ENCODE measurements around the gene MRFAP1L1. TPM values are rescaled to one million over a fixed set of nuclear protein-coding genes. Genes with fewer than 3 reads are reported as not detected.
"Not testable (repeated sequence)": the region's sequence is repeated elsewhere in the genome, so short reads cannot be mapped to it uniquely, and the experiment has no call there.

Gene MRFAP1L1
- total RNA-seq, 4 donors from 2014 or later = 51.6 to 76.6 (median 59.6) TPM

DNA sequence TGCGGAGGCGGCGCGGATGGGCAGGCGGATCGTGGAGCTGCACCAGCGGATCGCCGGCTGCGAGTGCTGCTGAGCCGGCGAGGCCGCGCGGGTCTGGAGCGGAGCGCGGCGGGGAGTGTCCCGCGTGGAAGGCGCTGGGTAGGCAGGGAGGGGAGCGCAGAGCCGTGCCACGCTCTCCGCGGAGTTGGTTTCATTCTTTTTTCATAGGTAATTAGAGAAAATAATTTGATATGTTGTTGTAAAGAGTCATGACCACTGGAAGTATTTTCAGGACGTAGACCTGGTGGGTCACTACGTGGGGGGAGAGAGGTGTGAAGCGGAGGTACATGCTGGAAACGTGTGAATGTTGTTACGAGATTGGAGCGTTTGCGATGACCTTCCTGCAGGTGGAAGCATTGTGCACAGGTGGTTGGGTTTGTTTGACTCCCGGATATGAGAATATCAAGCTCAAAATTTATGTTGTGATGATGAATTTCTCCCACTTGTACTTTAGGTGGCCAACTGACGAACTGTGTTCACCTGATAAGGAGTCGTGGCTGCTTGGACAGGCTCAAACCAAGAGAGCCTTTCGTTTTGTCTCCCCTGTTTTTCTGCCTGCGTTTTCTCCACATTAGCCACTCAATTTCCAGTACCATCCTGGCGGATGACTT lies 35.0 kb downstream of the MRFAP1L1 start:
- TF ChIP-seq, protein P1, sequence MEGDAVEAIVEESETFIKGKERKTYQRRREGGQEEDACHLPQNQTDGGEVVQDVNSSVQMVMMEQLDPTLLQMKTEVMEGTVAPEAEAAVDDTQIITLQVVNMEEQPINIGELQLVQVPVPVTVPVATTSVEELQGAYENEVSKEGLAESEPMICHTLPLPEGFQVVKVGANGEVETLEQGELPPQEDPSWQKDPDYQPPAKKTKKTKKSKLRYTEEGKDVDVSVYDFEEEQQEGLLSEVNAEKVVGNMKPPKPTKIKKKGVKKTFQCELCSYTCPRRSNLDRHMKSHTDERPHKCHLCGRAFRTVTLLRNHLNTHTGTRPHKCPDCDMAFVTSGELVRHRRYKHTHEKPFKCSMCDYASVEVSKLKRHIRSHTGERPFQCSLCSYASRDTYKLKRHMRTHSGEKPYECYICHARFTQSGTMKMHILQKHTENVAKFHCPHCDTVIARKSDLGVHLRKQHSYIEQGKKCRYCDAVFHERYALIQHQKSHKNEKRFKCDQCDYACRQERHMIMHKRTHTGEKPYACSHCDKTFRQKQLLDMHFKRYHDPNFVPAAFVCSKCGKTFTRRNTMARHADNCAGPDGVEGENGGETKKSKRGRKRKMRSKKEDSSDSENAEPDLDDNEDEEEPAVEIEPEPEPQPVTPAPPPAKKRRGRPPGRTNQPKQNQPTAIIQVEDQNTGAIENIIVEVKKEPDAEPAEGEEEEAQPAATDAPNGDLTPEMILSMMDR (IDR thresholded peaks at IDR 0.05) = peak in 1 of 5 experiments; percentile 26
- TF ChIP-seq POLR2A (IDR thresholded peaks at IDR 0.05) (no peak), EP300 (IDR thresholded peaks at IDR 0.05) (no peak)
- Histone ChIP-seq H3K27me3 (no peaks in the 10 kb centered on the region), H3K27ac (peak overlapping the region; percentile 35 to 89 (median 80)), H3K36me3 (peaks cover 0 to 36% (median 0%) of the 10 kb centered on the region in 3 donors), H3K9me3 (no peaks in the 10 kb centered on the region), H3K4me3 (peak overlapping the region; percentile 62 to 84 (median 80)), H3K4me1 (peaks cover 0 to 34% (median 24%) of the 10 kb centered on the region in 4 donors)
- DNase-seq (ENCODE audit: low spot score in 2 of 2) = no peak
- 6 to 7% methylated on average over 34 to 39 of the region's 40 CpGs for WGBS, 2 donors

- Histone ChIP-seq H3K9me3 (no peaks in the 10 kb centered on the region), H3K27ac (peak overlapping the region; percentile 35 to 89 (median 80)), H3K36me3 (peaks cover 0 to 38% (median 0%) of the 10 kb centered on the region in 3 donors), H3K27me3 (no peaks in the 10 kb centered on the region), H3K4me1 (peaks cover 0 to 34% (median 24%) of the 10 kb centered on the region in 4 donors), H3K4me3 (peak overlapping the region; percentile 62 to 84 (median 80))
- TF ChIP-seq EP300 (IDR thresholded peaks at IDR 0.05) (peak; percentile 63 to 93), POLR2A (IDR thresholded peaks at IDR 0.05) (peak; percentile 39 to 70)
- TF ChIP-seq, protein P1 (IDR thresholded peaks at IDR 0.05) = peak in 3 of 5 experiments; percentile 5 to 44 (median 6)
- DNase-seq (ENCODE audit: low spot score in 2 of 2) = peak; percentile 81 to 87
- WGBS, 2 donors = 1 to 4% methylated on average over 10 to 51 of the region's 89 CpGs
These were observed 35.8 kb downstream of the MRFAP1L1 start for GRCh38 chr4:6673660-6674499.

- TF ChIP-seq, protein P1 (IDR thresholded peaks at IDR 0.05) = peak in 1 of 5 experiments; percentile 5
- 30 to 42% methylated on average over 14 of the region's 14 CpGs for WGBS, 2 donors
These were observed 36.4 kb downstream of the MRFAP1L1 start for GRCh38 chr4:6673191-6673659.

DNA sequence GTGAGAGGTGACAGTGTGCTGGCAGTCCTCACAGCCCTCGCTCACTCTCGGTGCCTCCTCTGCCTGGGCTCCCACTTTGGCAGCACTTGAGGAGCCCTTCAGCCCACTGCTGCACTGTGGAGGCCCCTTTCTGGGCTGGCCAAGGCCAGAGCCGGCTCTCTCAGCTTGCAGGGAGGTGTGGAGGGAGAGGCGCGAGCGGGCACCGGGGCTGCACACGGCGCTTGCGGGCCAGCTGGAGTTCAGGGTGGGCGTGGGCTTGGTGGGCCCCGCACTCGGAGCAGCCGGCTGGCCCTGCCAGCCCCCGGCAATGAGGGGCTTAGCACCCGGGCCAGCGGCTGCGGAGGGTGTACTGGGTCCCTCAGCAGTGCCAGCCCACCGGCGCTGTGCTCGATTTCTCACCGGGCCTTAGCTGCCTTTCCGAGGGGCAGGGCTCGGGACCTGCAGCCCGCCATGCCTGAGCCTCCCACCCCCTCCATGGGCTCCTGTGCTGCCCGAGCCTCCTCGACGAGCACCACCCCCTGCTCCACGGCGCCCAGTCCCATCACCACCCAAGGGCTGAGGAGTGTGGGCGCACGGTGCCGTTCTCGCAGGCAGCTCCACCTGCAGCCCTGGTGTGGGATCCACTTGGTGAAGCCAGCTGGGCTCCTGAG lies 37.0 kb downstream of the MRFAP1L1 start:
- H3K9me3 ChIP-seq; H3K27me3 ChIP-seq; DNase-seq (ENCODE audit: low spot score in 2 of 2); H3K27ac ChIP-seq: not testable (repeated sequence)
- peak overlapping the region in 2 of 4 donors; percentile 79 to 84 for H3K4me3 ChIP-seq
- H3K4me1 ChIP-seq = peaks cover 0 to 34% (median 24%) of the 10 kb centered on the region in 4 donors
- 97% methylated on average over 20 to 25 of the region's 34 CpGs for WGBS, 2 donors
- H3K36me3 ChIP-seq = peaks cover 0 to 37% (median 0%) of the 10 kb centered on the region in 3 donors

More at GRCh38 chr4:6673191-6673659, 36.4 kb downstream of the MRFAP1L1 start:
- peak overlapping the region; percentile 62 to 84 (median 80) for H3K4me3 ChIP-seq
- peaks cover 0 to 34% (median 24%) of the 10 kb centered on the region in 4 donors for H3K4me1 ChIP-seq
- H3K36me3 ChIP-seq = peaks cover 0 to 39% (median 0%) of the 10 kb centered on the region in 3 donors
- not testable (repeated sequence) for H3K9me3 ChIP-seq; DNase-seq (ENCODE audit: low spot score in 2 of 2); H3K27me3 ChIP-seq
- peak overlapping the region; percentile 35 to 89 (median 80) for H3K27ac ChIP-seq

- H3K4me3 ChIP-seq = no peak overlapping the region
- no peaks in the 10 kb centered on the region for H3K27me3 ChIP-seq
- H3K9me3 ChIP-seq = no peaks in the 10 kb centered on the region
- WGBS, 2 donors = 93 to 94% methylated on average over 19 of the region's 19 CpGs
- peaks cover 0 to 31% (median 0%) of the 10 kb centered on the region in 3 donors for H3K36me3 ChIP-seq
- H3K27ac ChIP-seq = no peak overlapping the region
- no peak for DNase-seq (ENCODE audit: low spot score in 2 of 2)
- H3K4me1 ChIP-seq = peaks cover 0 to 31% (median 23%) of the 10 kb centered on the region in 4 donors
- TF ChIP-seq EP300 (IDR thresholded peaks at IDR 0.05) (no peak), POLR2A (IDR thresholded peaks at IDR 0.05) (no peak)
These were observed 37.5 kb downstream of the MRFAP1L1 start for GRCh38 chr4:6672131-6672530.
